ENCODE data around the gene TBC1D22A.
A peak's percentile ranks its signal among the peaks of the same experiment; 100 is the strongest.
"Not testable (repeated sequence)": the region's sequence is repeated elsewhere in the genome, so short reads cannot be mapped to it uniquely, and the experiment has no call there.

TBC1D22A gene

DNA sequence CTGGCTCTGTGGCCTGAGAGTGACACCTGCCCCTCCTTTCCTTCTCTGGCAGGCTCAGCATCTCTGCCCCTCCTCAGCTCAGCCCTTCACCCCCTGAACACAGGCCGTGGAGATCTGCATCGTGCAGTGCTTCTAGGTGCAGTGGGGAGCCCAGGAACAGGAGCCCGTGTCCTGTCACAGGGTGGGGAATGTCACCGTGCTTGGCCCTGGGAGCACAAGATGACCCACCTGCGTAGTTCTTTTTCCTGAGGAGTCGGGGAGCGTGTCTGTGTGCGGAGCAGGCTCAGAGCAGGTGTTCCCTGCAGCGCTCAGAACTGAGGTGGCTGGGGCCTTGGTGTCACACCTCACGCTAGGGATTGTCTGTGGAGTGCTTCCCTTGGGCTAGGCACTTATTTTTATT, 10.6 kb downstream of the TBC1D22A start:
- no peak for DNase-seq (ENCODE audit: low read depth in 1 of 2, low spot score in 1 of 2)

DNA sequence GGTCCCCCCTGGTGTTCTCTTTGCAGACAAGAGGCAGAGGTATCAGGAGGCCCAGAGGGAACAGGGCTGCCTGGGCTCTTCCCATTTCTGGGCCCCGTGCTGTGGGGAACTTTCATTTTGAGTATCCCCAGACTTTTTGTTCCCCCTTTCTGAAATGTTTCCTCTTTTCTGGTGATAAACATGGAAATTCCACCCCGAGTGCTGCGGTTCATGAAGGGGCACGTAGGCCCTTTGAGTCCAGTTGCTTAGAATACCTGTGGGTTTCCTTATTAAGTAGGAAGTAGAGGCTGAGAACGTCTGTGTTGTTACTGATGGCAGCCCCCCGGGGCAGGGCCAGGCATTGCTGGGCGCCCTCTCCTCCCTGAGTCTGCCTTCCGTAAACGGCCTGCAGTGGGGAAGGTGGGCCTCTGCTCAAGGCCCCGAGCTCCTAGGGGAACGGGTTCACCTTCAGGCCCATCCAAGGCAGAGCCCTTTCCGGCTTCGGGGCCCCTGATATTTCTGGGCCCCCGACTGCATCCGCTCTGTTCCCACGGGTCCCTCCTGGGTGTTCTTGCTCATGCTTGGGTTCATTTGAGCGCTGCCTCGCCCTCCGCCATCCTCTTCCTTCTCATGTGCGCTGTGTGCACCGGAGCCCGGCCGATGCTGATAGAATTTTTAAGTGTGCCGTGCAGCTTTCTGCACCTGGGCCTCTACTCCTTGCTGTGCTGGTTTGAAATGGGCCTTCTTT, 12.0 kb downstream of the TBC1D22A start:
- DNase-seq (ENCODE audit: low read depth in 1 of 2, low spot score in 1 of 2): no peak

DNA sequence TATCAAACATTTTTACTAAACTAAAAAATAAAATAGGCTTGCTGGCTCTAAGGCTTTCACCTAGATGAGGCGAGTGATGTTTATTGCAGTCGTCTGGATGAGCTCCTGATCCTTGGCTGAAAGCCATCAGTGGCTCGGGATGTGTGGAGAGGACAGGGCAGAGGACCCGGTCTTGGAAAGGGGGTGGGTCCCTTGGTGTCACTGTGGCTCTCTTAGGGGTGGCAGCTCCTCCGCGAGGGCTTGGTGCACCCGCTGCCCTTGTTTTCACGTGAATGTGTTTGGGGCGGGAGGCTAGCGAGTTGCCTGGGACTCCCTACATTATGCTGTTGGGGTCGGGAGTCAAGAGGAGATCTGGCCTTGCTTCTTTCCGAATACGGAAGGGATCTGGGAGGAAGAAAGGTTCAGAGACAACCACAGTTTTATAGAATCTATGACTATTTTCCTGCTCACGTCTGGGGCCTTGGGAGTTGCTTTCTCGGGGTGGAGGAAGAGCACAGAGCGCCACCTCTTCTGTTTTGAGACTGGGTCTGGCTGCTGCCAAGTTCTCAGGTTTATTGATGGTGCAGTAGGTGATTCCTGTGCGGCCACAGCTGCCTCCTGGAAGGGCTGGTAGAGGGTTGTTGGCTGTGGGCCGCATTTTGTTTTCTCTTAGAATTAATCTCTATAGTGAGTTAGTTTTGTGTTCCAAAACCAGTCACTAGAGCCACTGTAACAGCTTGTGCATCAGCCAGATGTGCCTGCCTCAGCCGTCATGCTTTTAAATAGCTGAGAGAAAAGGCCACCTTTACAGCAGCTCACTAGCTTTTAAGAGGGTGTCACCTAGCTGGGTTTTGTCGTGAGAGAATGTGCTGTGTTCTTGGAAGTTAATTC, 12.8 kb downstream of the TBC1D22A start:
- no peak for DNase-seq (ENCODE audit: low read depth in 1 of 2, low spot score in 1 of 2)

DNA sequence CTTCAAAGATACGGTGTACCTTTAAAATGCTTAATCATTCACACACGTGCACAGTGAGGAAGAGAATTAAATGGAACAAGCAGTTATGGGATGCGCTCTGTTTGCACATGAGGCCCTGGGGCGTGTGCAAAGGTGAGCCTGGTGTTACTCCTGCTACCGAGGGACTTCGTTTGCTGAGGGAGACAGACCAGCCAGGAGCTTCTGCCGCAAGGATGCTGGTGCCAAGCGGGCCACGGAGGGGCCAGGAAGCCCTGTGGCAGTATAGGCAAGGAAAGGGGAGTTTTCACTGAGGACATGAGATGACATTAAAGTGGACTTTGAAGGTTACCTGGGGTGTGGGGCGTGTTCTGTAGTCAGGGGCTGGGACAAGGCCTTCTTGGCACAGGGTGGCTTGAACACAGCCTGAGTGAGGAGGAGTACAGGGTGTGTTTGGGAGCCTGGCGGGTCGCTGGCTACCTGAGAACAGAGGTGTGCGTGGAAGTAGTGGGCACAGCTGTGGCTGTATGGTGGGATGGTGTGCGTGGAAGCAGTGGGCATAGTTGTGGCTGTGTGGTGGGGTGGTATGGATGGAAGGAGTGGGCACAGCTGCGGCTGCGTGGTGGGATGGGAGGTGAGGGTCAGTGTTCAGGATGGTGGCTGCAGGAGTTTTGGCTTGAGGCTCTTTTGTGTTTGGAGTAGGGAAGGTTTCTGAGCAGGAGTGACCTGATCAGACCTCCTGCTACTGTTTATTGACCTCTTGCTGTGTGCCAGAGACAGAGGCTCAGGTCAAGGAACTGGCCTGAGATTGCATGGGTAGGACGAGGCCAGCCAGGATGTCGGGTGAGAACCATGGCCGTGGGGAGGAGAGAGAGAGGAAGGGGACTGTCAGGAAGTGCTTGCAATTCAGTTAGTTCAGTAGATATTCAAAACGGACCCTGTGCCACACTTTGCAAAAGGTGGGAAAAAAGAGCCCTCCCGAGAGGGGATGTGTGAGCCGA, 13.7 kb downstream of the TBC1D22A start:
- DNase-seq (ENCODE audit: low read depth in 1 of 2, low spot score in 1 of 2): no peak

DNA sequence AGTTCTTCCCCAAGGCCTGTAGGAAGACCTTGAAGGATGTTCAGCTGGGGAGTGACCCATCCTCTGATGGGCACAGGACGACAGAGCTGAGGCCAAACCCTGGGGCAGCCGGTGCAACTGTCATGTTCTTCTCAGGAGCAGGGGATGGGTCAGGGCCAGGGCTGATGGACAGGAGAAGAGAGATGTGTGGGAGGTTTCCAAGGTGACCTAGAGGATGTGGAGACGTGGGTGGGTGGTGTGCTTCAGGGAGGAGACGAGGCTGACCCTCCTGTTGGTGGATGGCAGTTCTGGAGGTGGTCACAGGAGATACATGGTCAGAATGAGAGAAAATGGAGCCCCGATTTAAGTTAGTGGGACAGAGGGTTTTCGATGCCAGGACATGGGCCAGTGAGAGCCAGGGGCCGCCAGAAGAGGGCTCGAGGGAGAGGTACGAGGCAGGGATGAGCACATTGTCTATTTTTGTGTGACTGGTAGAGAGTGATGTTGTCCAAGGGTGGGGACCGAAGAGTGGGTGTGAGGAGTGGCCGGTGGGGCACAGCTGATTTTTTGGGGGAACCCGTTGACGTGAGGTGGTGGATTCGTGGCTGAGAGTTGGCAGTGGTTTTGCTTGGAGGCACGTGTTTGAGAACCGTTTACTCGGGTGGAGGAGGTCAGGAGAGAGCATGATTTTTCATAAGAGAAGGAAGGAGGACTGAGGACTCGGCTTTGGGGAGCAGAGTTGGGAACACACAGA, 14.6 kb downstream of the TBC1D22A start:
- no peak for DNase-seq (ENCODE audit: low read depth in 1 of 2, low spot score in 1 of 2)

DNA sequence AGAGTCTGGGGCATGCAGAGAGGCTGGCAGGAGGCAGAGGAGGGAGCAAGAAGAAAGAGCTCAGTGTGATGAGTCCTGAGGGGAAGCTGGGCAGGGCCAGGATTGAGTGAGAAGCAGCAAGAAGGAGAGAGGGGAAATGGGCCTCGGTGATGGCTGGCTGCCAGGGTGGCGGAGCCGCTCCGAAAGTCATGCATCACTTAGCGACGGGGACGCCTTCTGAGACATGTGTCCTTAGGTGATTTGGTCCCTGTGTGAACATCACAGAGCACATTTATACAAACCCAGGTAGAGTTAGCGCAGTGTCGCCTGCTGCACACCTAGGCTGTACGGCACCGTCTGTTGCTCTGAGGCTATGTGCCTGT, 15.1 kb downstream of the TBC1D22A start:
- DNase-seq (ENCODE audit: low read depth in 1 of 2, low spot score in 1 of 2): no peak

DNA sequence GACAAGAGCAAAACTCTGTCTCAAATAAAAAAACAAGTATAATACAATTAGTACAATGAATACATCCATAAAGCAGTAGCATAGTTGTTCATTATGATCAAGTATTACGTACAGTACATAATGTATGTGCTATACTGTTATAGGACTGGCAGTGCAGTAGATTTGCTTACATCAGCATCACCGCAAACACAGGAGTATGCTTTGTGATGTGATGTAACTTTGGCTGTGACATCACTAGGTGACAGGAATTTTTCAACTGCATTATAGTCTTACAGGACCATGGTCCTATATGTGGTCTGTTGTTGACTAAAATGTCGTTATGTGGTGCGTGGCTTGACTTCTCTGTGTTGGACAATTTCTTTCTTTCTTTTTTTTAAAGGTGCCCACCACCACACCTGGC, 16.6 kb downstream of the TBC1D22A start:
- DNase-seq (ENCODE audit: low read depth in 1 of 2, low spot score in 1 of 2): no peak

DNA sequence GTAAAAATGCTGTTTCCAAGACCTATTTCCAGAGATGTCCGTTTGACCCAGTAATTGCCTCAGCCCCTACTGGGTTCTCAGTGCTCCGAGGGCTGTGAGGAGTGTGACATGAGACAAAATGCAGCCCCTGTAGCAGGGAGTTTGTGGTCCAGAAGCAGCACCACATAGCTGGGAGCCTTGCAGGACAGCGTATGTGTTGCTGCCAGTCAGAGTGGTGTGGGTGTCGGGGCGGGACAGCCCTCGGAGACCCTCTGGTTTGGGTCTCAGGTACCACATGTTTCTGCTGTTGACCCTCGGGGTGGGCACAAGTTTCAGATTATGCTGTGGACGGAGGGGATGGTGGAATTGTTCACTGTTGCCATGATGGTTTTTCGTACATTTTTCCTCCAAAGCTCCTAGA, 17.2 kb downstream of the TBC1D22A start:
- no peak for DNase-seq (ENCODE audit: low read depth in 1 of 2, low spot score in 1 of 2)

DNA sequence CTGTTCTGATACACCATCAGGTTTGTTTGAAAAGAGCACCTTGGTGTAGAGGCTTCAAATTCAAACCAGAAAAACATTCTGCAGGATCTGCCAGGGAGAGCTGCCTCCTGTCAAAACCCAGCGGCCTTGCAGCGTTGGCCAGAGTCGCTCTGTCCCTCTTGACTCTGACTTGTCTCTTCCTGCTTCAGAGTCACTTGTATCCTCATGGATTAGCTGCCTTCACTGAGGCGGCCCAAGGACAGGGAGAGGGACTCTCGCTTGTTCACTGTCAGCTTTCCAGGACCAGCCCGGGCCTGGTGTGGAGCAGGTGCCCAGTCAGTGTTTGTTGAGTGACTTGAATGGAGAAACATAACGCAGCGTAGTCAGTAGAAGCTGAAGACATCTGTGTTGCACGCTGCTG, 18.0 kb downstream of the TBC1D22A start:
- DNase-seq (ENCODE audit: low read depth in 1 of 2, low spot score in 1 of 2): no peak

DNA sequence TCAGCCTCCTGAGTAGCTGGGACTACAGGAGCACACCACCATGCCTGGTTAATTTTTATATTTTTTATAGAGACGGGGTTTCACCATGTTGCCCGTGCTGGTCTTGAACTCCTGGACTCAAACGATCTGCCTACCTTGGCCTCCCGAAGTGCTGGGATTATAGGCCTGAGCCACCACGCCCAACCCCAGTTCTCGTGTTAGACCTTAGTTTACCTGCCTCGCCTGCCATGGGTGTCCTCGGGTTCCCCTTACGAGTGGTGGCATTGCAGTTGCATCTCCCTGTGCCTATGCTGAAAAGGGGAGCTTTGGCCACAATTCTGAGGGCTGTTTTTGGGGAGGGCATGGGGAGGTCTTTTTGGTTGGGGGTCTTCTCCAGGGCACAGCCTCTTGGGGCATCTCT, 18.8 kb downstream of the TBC1D22A start:
- no peak for DNase-seq (ENCODE audit: low read depth in 1 of 2, low spot score in 1 of 2)

DNA sequence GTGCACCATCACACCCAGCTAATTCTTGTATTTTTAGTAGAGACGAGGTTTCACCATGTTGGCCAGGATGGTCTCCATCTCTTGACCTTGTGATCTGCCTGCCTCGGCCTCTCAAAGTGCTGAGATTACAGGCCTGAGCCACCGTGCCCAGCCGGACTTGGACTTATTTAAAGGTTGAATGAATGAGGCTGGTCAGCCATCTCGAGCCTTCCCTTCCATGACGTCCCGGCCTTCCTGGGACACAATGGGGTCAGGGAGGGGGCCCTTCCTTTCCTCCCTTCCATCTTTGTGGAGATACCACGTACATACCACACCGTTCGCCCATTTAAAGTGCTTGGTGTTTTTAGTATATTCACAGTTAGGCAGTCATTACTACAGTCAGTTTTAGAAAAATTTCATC, 19.8 kb downstream of the TBC1D22A start:
- DNase-seq (ENCODE audit: low read depth in 1 of 2, low spot score in 1 of 2): not testable (repeated sequence)

DNA sequence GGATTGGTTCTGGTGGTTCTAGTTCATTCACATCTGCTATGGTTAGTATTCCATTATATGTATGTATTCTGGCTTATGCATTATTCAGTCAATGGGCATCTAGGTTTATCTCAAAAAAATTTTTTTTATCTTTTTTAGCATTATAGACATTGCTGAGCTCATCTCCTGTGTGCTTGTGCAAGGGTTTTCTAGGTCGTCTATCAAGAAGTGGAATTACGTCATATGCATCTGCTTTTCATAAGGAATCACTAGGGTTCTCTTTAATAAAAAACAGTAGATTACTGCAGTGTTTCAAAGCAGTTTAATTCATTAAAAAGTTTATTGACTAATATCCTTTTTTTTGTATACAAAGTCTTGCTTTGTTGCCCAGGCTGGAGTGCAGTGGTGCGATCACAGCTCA, 21.3 kb downstream of the TBC1D22A start:
- DNase-seq (ENCODE audit: low read depth in 1 of 2, low spot score in 1 of 2): no peak

DNA sequence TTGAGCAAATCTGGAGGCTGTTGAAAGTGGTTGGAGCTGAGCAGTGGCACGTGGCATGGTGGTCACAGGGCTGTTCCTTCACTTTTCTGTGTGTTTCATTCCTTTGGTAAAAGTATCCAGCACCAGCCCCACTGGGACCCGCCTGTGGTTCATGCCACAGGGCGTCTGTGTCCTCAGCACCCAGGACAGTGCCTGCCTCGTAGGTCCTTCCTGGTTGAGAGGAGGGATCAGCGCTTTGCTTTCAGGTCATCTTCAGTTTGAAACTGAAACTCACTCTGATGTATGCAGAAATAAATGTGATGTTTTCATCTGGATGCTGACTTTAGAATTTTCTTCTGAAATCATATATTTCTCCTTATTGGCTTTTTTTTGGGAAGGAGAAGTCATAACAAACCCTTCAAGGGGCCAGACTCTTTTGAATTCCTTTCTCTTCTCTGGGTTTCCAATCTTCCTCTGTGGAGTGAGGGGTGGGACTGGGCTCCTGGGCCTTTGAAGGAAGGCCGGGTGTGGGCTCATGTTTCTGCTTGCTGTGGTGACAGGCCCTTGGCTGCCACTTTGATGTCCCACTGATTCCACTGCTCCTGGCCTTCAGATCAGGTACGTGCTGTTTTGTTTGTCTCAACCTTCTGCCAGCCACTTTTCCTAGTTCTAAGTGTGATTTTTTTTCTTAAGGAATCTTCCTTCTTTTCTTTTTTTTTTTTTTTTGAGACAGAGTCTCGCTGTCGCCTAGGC, 26.2 kb downstream of the TBC1D22A start:
- DNase-seq (ENCODE audit: low read depth in 1 of 2, low spot score in 1 of 2): no peak

DNA sequence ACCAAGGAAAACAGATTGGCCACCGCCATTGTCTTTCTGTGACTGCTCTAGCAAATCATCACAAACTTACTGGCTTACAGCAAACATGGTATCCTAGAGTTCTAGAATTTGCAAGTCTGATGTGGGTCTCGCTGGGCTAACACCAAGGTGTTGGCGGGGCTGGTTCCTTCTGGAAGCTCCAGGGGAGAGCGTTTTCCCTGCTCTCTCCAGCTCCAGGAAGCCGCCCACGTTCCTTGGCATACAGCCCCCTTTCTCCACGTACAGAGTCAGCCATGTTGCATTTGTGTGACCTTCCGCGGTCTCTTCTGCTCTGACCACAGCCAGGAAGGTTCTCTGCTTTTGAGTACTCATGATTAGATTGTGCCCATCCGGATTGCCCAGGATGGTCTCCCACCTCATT, 27.5 kb downstream of the TBC1D22A start:
- DNase-seq (ENCODE audit: low read depth in 1 of 2, low spot score in 1 of 2): no peak

DNA sequence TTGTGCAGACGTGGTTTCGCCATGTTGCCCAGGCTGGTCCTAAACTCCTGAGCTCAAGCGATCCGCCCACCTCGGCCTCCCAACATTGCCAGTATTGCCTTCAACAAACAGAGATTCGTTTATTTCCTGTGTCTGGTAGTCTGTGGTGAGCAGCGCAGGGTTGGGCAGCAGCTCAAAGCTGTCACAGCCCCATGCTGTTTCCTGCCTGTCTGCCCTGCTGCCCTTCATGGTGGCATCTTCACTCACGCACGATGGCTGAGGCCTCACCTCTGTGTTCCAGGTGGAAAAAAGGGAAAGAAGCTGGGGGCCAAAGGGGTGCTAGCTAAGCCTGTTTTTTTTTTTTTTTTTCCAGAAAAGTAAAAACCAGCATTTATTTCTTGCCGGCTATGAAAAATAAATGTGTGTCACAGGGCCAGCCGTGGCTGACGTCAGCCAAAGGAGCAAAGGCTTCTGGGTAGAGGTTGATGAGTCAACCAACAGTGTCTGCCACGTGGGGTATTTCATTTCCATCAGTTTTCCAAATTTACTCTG, 28.8 kb downstream of the TBC1D22A start:
- DNase-seq (ENCODE audit: low read depth in 1 of 2, low spot score in 1 of 2): peak; percentile 62 to 72

DNA sequence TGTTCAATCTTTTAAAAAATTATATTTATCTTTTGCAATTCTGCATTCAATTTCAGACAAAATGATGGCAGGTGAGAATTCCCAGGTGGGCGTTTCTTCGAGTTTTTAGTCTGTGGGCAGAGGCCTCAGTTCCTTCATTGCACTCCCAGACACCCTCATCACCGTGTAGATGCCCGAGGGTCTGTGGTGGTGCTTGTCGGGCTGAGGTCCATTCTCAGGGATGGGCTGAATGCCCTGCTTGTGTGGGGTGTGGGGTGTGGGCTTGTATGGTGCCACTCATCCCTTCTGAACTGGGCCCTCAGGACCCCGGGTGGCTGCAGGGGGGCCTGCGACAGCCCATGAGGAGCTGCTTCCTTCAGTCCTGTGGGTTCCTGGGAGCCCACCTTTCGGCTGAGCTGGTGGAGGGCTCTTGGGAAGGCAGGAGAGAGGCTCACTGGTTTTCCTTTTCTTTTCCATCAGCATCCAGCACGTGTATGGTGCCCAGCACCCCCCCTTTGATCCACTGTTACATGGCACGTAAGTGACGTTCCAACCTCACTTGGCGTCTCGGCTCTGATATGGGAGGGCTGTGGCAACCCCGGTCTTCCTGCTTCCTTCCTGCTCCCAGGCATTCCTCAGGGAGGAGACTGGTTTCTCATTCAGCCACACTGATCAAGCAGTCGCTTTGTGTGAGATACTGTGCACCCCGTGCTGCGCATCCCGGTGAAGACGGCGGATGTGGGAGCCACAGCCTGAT, 29.8 kb downstream of the TBC1D22A start:
- no peak for DNase-seq (ENCODE audit: low read depth in 1 of 2, low spot score in 1 of 2)

DNA sequence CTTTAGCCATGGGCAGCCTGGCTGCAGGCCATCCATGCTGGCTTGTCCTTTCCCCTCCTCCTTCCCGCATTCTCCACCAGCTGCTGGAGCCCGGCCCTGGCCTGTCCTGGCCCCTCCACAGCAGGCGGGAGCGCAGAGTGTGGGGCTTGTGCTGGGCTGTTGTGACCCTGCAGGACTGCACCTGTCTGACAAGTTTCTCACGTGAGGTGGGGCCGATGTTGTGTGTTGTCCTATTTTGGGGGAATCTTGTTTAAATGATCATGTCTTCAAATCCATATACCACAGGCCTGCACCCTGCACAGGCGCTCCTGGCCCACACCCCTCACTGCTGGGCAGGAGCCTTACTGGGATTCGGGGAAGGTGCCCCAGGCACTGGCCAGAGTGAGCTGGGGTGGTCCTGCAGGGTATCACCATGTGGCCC, 30.4 kb downstream of the TBC1D22A start:
- no peak for DNase-seq (ENCODE audit: low read depth in 1 of 2, low spot score in 1 of 2)

DNA sequence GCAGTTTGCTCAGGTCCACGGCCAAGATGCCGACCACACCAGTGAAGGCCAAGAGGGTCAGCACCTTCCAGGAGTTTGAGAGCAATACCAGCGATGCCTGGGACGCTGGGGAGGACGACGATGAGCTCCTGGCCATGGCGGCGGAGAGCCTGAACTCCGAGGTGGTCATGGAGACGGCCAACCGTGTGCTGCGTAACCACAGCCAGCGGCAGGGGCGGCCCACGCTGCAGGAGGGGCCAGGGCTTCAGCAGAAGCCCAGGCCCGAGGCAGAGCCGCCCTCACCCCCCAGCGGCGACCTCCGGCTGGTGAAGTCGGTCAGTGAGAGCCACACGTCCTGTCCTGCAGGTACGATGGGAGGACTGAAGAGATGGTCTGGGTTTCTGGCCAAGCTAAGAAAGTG, 31.0 kb downstream of the TBC1D22A start:
- DNase-seq (ENCODE audit: low read depth in 1 of 2, low spot score in 1 of 2): no peak

DNA sequence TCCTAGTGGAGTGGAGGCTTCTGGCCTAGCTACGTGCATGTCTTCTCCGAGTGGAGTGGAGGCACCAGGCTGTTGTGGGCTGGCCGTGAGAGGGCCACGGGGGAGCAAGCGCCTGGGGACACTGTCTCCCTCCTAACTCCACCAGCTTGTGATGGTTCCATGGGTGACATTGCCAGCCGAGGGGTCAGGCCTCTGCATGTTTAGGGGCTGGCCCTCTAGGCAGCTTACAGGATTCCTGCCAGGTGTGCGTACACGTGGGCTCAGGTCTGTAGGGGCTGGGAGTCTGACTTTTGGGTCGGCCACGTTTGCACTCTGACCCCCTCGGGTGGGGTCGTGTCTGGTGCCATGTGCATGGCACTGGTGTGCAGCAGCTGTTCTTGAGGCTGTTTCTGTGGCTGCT, 31.6 kb downstream of the TBC1D22A start:
- DNase-seq (ENCODE audit: low read depth in 1 of 2, low spot score in 1 of 2): no peak
